Nephron (organoid): ENCODE data around the gene PLIN5.
"Not testable (repeated sequence)": the region's sequence is repeated elsewhere in the genome, so short reads cannot be mapped to it uniquely, and the experiment has no call there.

Experiments
- H3K27ac Mint-ChIP-seq, 3 experiments: 2 replicates each; pipeline ENCODE4 v1.8.0; 2020; ENCODE audit warnings: mixed read lengths in 3 of 3, mild to moderate bottlenecking in 2 of 3, moderate library complexity in 1 of 3
- H3K27me3 Mint-ChIP-seq: 2 replicates; pipeline ENCODE4 v1.8.0; 2021; ENCODE audit warnings: low read depth, mild to moderate bottlenecking, moderate library complexity, mixed read lengths
- H3K36me3 Mint-ChIP-seq: 2 replicates; pipeline ENCODE4 v1.8.0; 2020; ENCODE audit warnings: low read depth, mixed read lengths
- H3K4me1 Mint-ChIP-seq: 2 replicates; pipeline ENCODE4 v1.8.0; 2020; ENCODE audit warnings: mixed read lengths
- H3K4me3 Mint-ChIP-seq, 3 experiments: 2 replicates each; pipeline ENCODE4 v1.8.0; 2020; ENCODE audit warnings: mild to moderate bottlenecking in 3 of 3, mixed read lengths in 3 of 3, moderate library complexity in 2 of 3
- H3K9me3 Mint-ChIP-seq: 2 replicates; pipeline ENCODE4 v1.8.0; 2020; ENCODE audit warnings: mixed read lengths
- TF ChIP-seq, protein P1 (sequence below), 3 experiments: fragments of 200-600 bp; sonication (generic); IDR thresholded peaks; one replicate each; pipeline ENCODE4 v1.5.0; 2021; ENCODE audit warnings: antibody characterized with exemption in 3 of 3; ENCODE audit not compliant: unreplicated experiment in 3 of 3

PLIN5 gene

DNA sequence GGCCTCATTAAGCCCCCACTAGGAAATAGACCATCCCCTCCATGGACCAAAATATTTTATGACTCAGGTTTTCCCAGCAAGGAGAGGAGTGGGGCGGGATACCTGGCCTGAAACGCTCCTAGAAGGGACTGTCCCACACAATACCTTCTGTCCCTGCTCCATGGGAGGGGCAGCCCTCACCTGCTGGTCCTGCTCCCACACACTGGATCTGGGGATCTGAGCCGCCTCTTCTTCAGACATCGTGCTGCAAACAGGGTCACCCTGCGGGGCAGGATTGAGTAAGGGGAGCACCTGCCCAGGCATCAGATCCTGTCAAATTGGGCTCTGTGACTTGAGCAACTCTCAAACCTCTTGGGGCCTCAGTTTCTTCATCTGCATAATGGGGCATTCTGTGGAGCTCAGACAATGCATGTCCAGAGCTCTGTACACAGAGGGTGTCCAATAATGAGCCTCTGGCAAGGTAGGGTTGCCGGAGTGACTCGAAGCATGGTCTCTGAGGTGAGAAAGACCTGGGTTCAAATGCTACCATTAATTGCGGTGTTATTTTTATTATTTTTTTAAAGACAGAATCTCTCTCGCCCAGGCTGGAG lies 1.1 kb downstream of the PLIN5 start:
- TF ChIP-seq, protein P1, sequence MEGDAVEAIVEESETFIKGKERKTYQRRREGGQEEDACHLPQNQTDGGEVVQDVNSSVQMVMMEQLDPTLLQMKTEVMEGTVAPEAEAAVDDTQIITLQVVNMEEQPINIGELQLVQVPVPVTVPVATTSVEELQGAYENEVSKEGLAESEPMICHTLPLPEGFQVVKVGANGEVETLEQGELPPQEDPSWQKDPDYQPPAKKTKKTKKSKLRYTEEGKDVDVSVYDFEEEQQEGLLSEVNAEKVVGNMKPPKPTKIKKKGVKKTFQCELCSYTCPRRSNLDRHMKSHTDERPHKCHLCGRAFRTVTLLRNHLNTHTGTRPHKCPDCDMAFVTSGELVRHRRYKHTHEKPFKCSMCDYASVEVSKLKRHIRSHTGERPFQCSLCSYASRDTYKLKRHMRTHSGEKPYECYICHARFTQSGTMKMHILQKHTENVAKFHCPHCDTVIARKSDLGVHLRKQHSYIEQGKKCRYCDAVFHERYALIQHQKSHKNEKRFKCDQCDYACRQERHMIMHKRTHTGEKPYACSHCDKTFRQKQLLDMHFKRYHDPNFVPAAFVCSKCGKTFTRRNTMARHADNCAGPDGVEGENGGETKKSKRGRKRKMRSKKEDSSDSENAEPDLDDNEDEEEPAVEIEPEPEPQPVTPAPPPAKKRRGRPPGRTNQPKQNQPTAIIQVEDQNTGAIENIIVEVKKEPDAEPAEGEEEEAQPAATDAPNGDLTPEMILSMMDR (IDR thresholded peaks at IDR 0.05; ENCODE audit: unreplicated experiment in 3 of 3), result no peak
- Mint-ChIP-seq H3K27me3 (peaks cover 24% of the 10 kb centered on the region), H3K4me3 (no peak overlapping the region), H3K36me3 (no peaks in the 10 kb centered on the region), H3K27ac (no peak overlapping the region), H3K9me3 (no peaks in the 10 kb centered on the region), H3K4me1 (peaks cover 4% of the 10 kb centered on the region)

DNA sequence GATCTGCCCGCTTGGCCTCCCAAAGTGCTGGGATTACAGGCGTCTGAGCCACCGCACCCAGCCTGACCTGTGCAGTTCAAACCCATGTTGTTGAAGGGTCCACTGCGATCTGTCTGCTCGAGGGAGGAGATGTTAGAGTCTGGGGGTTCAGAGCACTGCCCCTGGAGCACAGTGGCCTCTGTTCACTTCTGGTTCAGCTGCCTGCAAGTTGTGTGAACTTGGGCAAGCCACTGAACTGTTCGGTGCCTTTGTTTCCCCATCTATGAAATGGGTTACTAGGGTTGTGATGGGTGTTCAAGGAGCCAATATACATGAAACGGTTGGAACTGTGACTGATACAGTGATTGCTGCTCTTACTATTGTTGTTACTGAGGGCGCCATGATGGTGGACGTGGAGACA lies 1.7 kb downstream of the PLIN5 start:
- H3K36me3 Mint-ChIP-seq, result no peaks in the 10 kb centered on the region
- H3K9me3 Mint-ChIP-seq, result no peaks in the 10 kb centered on the region
- H3K27ac Mint-ChIP-seq, result no peak overlapping the region
- peaks cover 4% of the 10 kb centered on the region for H3K4me1 Mint-ChIP-seq
- TF ChIP-seq, protein P1 (IDR thresholded peaks at IDR 0.05; ENCODE audit: unreplicated experiment in 3 of 3), result no peak
- H3K4me3 Mint-ChIP-seq, result peak overlapping the region in 1 of 3 experiments; percentile 22
- H3K27me3 Mint-ChIP-seq, result peaks cover 21% of the 10 kb centered on the region

DNA sequence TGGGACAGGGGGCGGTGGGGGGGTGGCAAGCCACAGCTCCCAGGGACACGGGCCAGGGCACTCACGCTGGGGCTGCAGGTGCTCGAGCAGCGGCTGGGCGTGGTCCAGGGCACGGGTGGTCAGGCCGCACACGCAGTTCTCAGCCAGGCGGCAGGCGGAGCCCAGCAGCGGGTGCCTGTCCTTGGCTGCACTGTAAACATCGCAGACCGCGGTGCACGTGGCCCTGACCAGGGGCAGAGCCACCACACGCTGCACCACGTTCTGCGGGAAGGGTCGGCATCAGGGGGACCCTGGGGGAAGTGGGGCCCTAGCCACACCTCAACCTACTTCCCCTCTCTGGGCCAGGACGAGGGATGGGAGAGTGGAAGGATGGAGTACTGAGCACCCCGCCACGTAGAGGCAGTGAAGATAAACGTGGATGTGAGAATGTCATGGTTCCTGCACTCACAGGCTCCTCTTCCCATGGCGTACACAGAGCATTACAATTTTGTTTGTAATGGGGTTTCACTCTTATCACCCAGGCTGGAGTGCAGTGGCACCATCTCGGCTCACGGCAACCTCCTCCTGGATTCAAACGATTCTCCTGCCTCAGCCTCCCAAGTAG lies 3.4 kb downstream of the PLIN5 start:
- H3K36me3 Mint-ChIP-seq, result no peaks in the 10 kb centered on the region
- TF ChIP-seq, protein P1 (IDR thresholded peaks at IDR 0.05; ENCODE audit: unreplicated experiment in 3 of 3), result no peak
- H3K27ac Mint-ChIP-seq, result no peak overlapping the region
- peaks cover 4% of the 10 kb centered on the region for H3K4me1 Mint-ChIP-seq
- H3K9me3 Mint-ChIP-seq, result no peaks in the 10 kb centered on the region
- peaks cover 21% of the 10 kb centered on the region for H3K27me3 Mint-ChIP-seq
- H3K4me3 Mint-ChIP-seq, result no peak overlapping the region

DNA sequence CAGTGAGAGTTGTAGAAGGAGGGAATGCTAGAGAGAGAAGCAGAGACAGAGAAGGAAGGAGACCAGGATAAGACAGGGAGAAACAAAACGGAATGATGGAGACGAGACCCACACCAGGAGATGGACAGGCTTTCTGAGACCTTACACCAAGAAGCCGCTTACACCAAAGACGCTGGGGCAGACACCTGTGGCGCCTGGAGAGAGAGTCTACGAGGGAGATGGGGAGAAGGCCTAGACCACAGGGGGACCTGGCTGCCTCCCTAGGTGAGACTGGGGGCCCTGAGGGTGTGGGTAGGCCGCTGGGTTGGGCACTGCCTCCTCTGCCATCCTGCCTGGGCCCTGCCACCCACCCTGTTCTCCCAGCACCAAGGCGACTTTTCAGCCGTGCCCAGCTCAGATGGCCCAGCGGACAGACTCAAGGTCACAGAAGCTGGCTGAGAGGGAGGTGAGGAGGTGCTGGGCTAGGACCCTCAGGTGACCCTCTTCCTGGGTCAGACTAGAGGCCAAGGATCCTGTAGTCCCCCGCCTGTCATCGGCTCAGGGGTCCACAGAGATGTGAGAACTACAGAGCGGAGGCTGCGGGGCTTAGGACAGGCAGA lies 5.0 kb downstream of the PLIN5 start:
- no peaks in the 10 kb centered on the region for H3K36me3 Mint-ChIP-seq
- H3K27ac Mint-ChIP-seq, result no peak overlapping the region
- H3K9me3 Mint-ChIP-seq, result no peaks in the 10 kb centered on the region
- H3K4me1 Mint-ChIP-seq, result no peaks in the 10 kb centered on the region
- H3K4me3 Mint-ChIP-seq, result no peak overlapping the region
- TF ChIP-seq, protein P1 (IDR thresholded peaks at IDR 0.05; ENCODE audit: unreplicated experiment in 3 of 3), result no peak
- H3K27me3 Mint-ChIP-seq, result peaks cover 13% of the 10 kb centered on the region

DNA sequence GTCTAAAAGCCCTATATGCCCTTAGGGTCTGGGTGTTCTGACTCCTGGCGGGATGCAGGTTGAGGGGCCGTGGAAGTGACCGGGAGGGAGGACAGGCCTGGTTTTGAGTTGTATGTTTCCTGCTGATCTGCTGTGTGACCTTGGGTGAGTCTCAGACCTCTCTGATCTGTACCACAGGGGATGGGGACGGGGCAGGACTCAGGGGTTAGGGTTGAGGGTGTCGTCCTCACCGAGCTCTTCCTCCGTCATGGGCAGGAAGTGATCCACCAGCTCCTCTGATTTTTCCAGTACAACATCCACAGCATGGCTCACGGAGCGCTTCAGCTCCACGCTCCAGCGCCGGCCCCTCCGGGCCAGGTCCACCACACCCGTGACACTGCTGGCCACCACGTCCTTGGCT lies 6.2 kb downstream of the PLIN5 start:
- no peaks in the 10 kb centered on the region for H3K4me1 Mint-ChIP-seq
- TF ChIP-seq, protein P1 (IDR thresholded peaks at IDR 0.05; ENCODE audit: unreplicated experiment in 3 of 3), result no peak
- H3K27ac Mint-ChIP-seq, result no peak overlapping the region
- H3K4me3 Mint-ChIP-seq, result no peak overlapping the region
- no peaks in the 10 kb centered on the region for H3K9me3 Mint-ChIP-seq
- no peaks in the 10 kb centered on the region for H3K36me3 Mint-ChIP-seq
- H3K27me3 Mint-ChIP-seq, result peaks cover 15% of the 10 kb centered on the region

DNA sequence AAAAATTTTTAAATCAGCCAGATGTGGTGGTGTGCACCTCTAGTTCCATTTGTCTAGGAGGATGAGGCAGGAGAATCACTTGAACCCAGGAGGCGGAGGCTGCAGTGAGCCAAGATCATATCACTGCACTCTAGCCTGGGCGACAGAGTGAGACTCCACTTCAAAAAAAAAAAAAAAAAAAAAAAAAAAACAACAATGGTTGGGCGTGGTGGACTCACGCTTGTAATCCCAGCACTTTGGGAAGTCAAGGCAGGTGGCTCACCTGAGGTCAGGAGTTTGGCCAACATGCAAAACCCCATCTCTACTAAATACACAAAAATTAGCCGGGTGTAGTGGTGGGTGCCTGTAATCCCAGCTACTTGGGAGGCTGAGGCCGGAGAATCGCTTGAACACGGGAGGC lies 7.6 kb downstream of the PLIN5 start:
- H3K9me3 Mint-ChIP-seq, H3K4me3 Mint-ChIP-seq, H3K36me3 Mint-ChIP-seq, H3K27ac Mint-ChIP-seq, H3K27me3 Mint-ChIP-seq, H3K4me1 Mint-ChIP-seq: not testable (repeated sequence)
